ENCODE data around the gene SH3YL1. TPM values are rescaled to one million over a fixed set of nuclear protein-coding genes. Genes with fewer than 3 reads are reported as not detected.
A peak's percentile ranks its signal among the peaks of the same experiment; 100 is the strongest.

SH3YL1 gene
- total RNA-seq, 1 donor from 2014 or later, result 42.2 TPM

GRCh38 chr2:296354-296753 lies 32.5 kb upstream of the SH3YL1 start:
- no peak for ATAC-seq

DNA sequence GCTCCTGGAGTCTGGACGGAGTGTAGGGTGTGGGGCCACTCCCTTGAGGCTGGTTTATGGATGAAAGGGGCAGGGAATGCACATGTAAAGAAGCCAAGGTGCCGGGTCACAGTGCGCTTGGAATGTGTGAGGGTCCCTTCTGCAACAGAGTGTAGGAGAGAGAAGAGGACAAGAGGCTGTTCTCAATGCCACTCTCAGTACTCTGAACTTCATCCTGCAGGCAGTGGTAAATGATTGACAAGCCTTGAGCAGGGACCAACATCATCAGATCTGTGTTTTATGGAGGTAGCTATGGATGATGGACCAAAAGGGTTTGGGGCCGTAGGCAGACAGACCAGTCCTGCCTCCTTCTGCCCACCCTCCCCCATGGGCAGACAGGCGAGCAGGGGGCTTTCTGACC lies 31.3 kb upstream of the SH3YL1 start:
- no peaks in the 10 kb centered on the region for H3K36me3 ChIP-seq
- intact Hi-C loops (cut with DNase I), result no loop called here
- H3K27ac ChIP-seq, result no peak overlapping the region
- no peak overlapping the region for H3K4me3 ChIP-seq
- no peaks in the 10 kb centered on the region for H3K27me3 ChIP-seq (ENCODE audit: low read depth)
- no peak for DNase-seq
- no peak for ATAC-seq
- TF ChIP-seq, protein P1, sequence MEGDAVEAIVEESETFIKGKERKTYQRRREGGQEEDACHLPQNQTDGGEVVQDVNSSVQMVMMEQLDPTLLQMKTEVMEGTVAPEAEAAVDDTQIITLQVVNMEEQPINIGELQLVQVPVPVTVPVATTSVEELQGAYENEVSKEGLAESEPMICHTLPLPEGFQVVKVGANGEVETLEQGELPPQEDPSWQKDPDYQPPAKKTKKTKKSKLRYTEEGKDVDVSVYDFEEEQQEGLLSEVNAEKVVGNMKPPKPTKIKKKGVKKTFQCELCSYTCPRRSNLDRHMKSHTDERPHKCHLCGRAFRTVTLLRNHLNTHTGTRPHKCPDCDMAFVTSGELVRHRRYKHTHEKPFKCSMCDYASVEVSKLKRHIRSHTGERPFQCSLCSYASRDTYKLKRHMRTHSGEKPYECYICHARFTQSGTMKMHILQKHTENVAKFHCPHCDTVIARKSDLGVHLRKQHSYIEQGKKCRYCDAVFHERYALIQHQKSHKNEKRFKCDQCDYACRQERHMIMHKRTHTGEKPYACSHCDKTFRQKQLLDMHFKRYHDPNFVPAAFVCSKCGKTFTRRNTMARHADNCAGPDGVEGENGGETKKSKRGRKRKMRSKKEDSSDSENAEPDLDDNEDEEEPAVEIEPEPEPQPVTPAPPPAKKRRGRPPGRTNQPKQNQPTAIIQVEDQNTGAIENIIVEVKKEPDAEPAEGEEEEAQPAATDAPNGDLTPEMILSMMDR (IDR thresholded peaks at IDR 0.05), result no peak
- H3K4me1 ChIP-seq, result peaks cover under 1% of the 10 kb centered on the region
- no peaks in the 10 kb centered on the region for H3K9me3 ChIP-seq

More at GRCh38 chr2:296354-296753, 32.5 kb upstream of the SH3YL1 start:
- Histone ChIP-seq H3K27me3 (ENCODE audit: low read depth) (no peaks in the 10 kb centered on the region), H3K4me1 (no peaks in the 10 kb centered on the region), H3K9me3 (no peaks in the 10 kb centered on the region), H3K36me3 (no peaks in the 10 kb centered on the region), H3K4me3 (no peak overlapping the region), H3K27ac (no peak overlapping the region)
- TF ChIP-seq, protein P1 (IDR thresholded peaks at IDR 0.05), result no peak
- no peak for DNase-seq
- intact Hi-C loops (cut with DNase I), result no loop called here

DNA sequence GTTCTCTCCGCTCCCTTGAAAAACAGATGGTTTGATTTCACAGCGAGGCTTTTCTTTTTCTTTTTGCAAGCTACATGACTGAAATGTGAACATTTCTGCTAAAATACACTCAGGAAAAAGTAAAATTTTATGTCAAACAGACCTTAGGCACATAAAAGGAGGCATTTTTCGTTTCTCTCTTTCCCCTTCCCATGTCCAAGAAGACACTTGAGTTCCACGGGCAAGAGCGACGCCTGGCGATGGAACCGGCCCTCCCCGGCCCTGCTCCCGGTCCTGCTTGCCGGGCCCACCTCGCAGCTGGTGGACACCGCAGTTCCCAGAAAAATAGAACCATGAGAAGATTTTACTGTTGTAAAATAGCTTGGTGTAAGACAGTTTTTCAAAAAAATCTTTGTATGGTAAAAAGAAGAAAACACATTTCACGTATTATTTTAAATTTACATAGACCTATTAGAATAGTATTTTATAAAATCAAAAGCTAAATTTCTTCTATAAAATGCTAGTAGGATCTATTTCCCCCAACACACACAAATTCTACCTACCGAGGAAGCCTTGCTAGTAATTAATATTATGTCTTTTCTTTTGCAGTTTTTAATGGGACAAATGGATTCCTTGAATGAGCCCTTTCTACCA lies 26.4 kb upstream of the SH3YL1 start:
- Histone ChIP-seq H3K9me3 (no peaks in the 10 kb centered on the region), H3K4me1 (peaks cover 27% of the 10 kb centered on the region), H3K4me3 (peak overlapping the region; percentile 64), H3K36me3 (no peaks in the 10 kb centered on the region), H3K27ac (peak overlapping the region; percentile 74), H3K27me3 (ENCODE audit: low read depth) (peaks cover 19% of the 10 kb centered on the region)
- DNase-seq, result peak; percentile 75
- intact Hi-C loops (cut with DNase I), result no loop called here
- peak; percentile 81 to 86 for ATAC-seq
- TF ChIP-seq, protein P1 (IDR thresholded peaks at IDR 0.05), result peak; percentile 81

DNA sequence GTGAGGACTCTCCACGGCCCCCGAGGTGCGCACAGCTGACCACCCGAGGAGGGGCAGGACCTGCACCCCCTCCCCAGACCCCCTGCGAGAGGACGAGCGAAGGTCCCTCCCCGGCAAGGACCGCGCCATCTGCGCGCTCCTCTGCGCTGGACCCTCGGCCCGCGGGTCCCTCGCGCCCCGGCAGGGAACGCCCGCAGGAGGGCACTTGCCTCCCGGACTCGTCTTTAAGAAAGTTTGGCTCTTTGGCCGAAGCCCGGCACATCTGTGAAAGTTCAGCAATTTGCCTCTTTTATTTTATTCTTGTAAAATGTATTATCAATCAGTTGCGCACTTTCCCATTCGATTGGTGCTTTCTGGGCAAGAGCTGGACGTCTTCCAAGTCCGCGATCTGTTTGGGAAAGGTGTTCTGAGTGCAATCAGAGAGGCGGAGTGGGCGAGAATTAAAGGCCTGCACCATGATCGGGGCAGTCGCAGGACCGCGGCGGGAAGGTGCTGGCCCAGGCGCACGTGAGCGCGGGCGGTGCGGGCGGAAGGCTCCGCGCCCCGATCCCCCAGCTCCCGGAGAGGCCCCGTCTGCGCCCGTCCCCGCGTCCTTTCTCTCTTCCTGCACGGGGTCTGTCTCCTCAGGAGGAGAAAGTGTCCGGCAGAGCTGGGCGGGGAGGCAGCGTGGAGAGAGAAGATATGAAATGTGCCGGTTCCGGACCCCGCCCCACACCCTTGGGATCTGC lies 25.7 kb upstream of the SH3YL1 start:
- Histone ChIP-seq H3K36me3 (peaks cover 4% of the 10 kb centered on the region), H3K4me3 (peak overlapping the region; percentile 64), H3K27ac (peak overlapping the region; percentile 74), H3K9me3 (no peaks in the 10 kb centered on the region), H3K27me3 (ENCODE audit: low read depth) (peaks cover 19% of the 10 kb centered on the region), H3K4me1 (peaks cover 30% of the 10 kb centered on the region)
- DNase-seq, result no peak
- peak; percentile 52 to 74 for ATAC-seq
- intact Hi-C loops (cut with DNase I), result no loop called here
- TF ChIP-seq, protein P1 (IDR thresholded peaks at IDR 0.05), result no peak

DNA sequence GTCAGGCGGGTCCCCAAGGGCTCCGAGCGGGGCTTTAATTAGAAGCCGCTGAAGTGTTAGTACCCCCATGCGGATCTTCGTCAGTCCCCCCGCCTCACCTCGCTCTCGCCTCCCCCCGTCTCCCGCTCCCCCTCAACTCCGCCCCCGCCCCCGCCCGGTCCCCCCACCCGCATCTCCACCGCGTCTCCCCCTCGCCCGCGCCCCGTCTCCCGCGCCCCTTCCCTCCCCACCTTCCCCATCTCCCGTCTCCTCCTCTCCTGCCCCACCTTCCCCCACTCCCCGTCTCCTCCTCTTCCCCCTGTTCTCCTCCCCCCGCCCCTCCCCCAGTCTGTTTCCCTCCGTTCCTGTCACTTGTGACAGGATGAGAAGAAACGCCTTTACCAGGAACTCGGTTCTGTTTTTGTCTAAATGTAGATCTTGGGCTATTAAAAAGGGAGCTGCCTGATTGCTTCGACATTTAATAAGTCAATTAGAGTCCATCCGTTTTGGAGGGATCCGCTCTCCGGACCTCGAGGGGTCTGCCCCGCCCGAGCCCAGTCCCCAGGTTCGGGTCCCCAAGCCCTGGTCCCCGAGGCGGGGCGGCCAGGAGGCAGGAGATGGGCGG lies 25.0 kb upstream of the SH3YL1 start:
- ATAC-seq (peak; percentile 21 to 32), DNase-seq (no peak)
- Histone ChIP-seq H3K27me3 (ENCODE audit: low read depth) (peaks cover 19% of the 10 kb centered on the region), H3K9me3 (no peaks in the 10 kb centered on the region), H3K4me1 (peaks cover 30% of the 10 kb centered on the region), H3K27ac (peak overlapping the region; percentile 74), H3K36me3 (peaks cover 8% of the 10 kb centered on the region), H3K4me3 (peak overlapping the region; percentile 64)
- TF ChIP-seq, protein P1 (IDR thresholded peaks at IDR 0.05), result no peak
- intact Hi-C loops (cut with DNase I), result no loop called here

Measured in lower lobe of right lung (tissue), 2 donors.